ENCODE data around the gene ADGRA1.
"Not testable (repeated sequence)": the region's sequence is repeated elsewhere in the genome, so short reads cannot be mapped to it uniquely, and the experiment has no call there.

The ADGRA1 gene

GRCh38 chr10:133131734-133132472, 44.2 kb downstream of the ADGRA1 start:
- H3K36me3 Mint-ChIP-seq, result no peaks in the 10 kb centered on the region
- no peaks in the 10 kb centered on the region for H3K9me3 Mint-ChIP-seq
- no peaks in the 10 kb centered on the region for H3K27me3 Mint-ChIP-seq
- peak in 1 of 2 donors; percentile 14 for ATAC-seq (replicated peaks)
- H3K4me1 Mint-ChIP-seq, result peaks cover 13 to 14% of the 10 kb centered on the region in 2 donors
- no peak for DNase-seq
- H3K4me3 Mint-ChIP-seq, result no peak overlapping the region
- no peak overlapping the region for H3K27ac Mint-ChIP-seq

GRCh38 chr10:133132473-133133291, 45.0 kb downstream of the ADGRA1 start:
- peaks cover 13 to 14% of the 10 kb centered on the region in 2 donors for H3K4me1 Mint-ChIP-seq
- DNase-seq (no peak), ATAC-seq (replicated peaks) (no peak)
- no peak overlapping the region for H3K4me3 Mint-ChIP-seq
- no peak overlapping the region for H3K27ac Mint-ChIP-seq
- H3K36me3 Mint-ChIP-seq, result no peaks in the 10 kb centered on the region
- H3K27me3 Mint-ChIP-seq, result no peaks in the 10 kb centered on the region
- no peaks in the 10 kb centered on the region for H3K9me3 Mint-ChIP-seq

GRCh38 chr10:133133471-133134231, 45.9 kb downstream of the ADGRA1 start:
- peaks cover 13 to 14% of the 10 kb centered on the region in 2 donors for H3K4me1 Mint-ChIP-seq
- no peaks in the 10 kb centered on the region for H3K36me3 Mint-ChIP-seq
- no peaks in the 10 kb centered on the region for H3K9me3 Mint-ChIP-seq
- ATAC-seq (replicated peaks) (no peak), DNase-seq (no peak)
- no peaks in the 10 kb centered on the region for H3K27me3 Mint-ChIP-seq
- H3K4me3 Mint-ChIP-seq, result no peak overlapping the region
- H3K27ac Mint-ChIP-seq, result no peak overlapping the region

GRCh38 chr10:133134411-133135115, 46.8 kb downstream of the ADGRA1 start:
- H3K36me3 Mint-ChIP-seq, result no peaks in the 10 kb centered on the region
- H3K27me3 Mint-ChIP-seq, result no peaks in the 10 kb centered on the region
- H3K9me3 Mint-ChIP-seq, result no peaks in the 10 kb centered on the region
- ATAC-seq (replicated peaks), result peak in 1 of 2 donors; percentile 31
- H3K4me1 Mint-ChIP-seq, result peaks cover 13 to 14% of the 10 kb centered on the region in 2 donors
- H3K4me3 Mint-ChIP-seq, result no peak overlapping the region
- no peak for DNase-seq
- no peak overlapping the region for H3K27ac Mint-ChIP-seq

- peaks cover 13 to 14% of the 10 kb centered on the region in 2 donors for H3K4me1 Mint-ChIP-seq
- no peak overlapping the region for H3K27ac Mint-ChIP-seq
Measured at GRCh38 chr10:133135116-133135465, 47.4 kb downstream of the ADGRA1 start.

GRCh38 chr10:133137486-133138145, 49.9 kb downstream of the ADGRA1 start:
- H3K27me3 Mint-ChIP-seq, result peaks cover 10 to 20% of the 10 kb centered on the region in 2 donors
- not testable (repeated sequence) for DNase-seq; ATAC-seq (replicated peaks); H3K9me3 Mint-ChIP-seq; H3K27ac Mint-ChIP-seq; H3K4me1 Mint-ChIP-seq; H3K4me3 Mint-ChIP-seq; H3K36me3 Mint-ChIP-seq

More at GRCh38 chr10:133135116-133135465, 47.4 kb downstream of the ADGRA1 start:
- DNase-seq, result no peak
- Mint-ChIP-seq H3K4me3 (no peak overlapping the region), H3K36me3 (no peaks in the 10 kb centered on the region), H3K9me3 (no peaks in the 10 kb centered on the region), H3K27me3 (no peaks in the 10 kb centered on the region)
- ATAC-seq (replicated peaks), result peak in 1 of 2 donors; percentile 25

GRCh38 chr10:133139551-133140065, 51.9 kb downstream of the ADGRA1 start:
- Mint-ChIP-seq H3K9me3 (no peaks in the 10 kb centered on the region), H3K4me1 (peaks cover 11 to 18% of the 10 kb centered on the region in 2 donors), H3K36me3 (no peaks in the 10 kb centered on the region), H3K4me3 (no peak overlapping the region), H3K27me3 (peaks cover 14 to 27% of the 10 kb centered on the region in 2 donors), H3K27ac (no peak overlapping the region)
- no peak for ATAC-seq (replicated peaks)
- DNase-seq, result no peak

GRCh38 chr10:133140417-133141143, 52.9 kb downstream of the ADGRA1 start:
- DNase-seq, result no peak
- H3K27ac Mint-ChIP-seq, result no peak overlapping the region
- no peak overlapping the region for H3K4me3 Mint-ChIP-seq
- H3K27me3 Mint-ChIP-seq, result peaks cover 23 to 34% of the 10 kb centered on the region in 2 donors
- H3K4me1 Mint-ChIP-seq, result peaks cover 7 to 14% of the 10 kb centered on the region in 2 donors
- ATAC-seq (replicated peaks), result no peak
- no peaks in the 10 kb centered on the region for H3K9me3 Mint-ChIP-seq
- no peaks in the 10 kb centered on the region for H3K36me3 Mint-ChIP-seq

- no peak overlapping the region for H3K27ac Mint-ChIP-seq
- H3K36me3 Mint-ChIP-seq, result no peaks in the 10 kb centered on the region
- H3K27me3 Mint-ChIP-seq, result peaks cover 25 to 38% of the 10 kb centered on the region in 2 donors
- no peaks in the 10 kb centered on the region for H3K9me3 Mint-ChIP-seq
- H3K4me3 Mint-ChIP-seq, result no peak overlapping the region
- H3K4me1 Mint-ChIP-seq, result peaks cover 7 to 14% of the 10 kb centered on the region in 2 donors
- DNase-seq (no peak), ATAC-seq (replicated peaks) (no peak)
Measured at GRCh38 chr10:133141144-133141957, 53.6 kb downstream of the ADGRA1 start.

GRCh38 chr10:133141958-133142340, 54.2 kb downstream of the ADGRA1 start:
- Mint-ChIP-seq H3K27ac (no peak overlapping the region), H3K27me3 (peaks cover 31 to 44% of the 10 kb centered on the region in 2 donors), H3K4me3 (no peak overlapping the region), H3K9me3 (peaks cover 3 to 4% of the 10 kb centered on the region in 2 donors), H3K36me3 (peaks cover 0 to 3% of the 10 kb centered on the region in 2 donors), H3K4me1 (peaks cover 7 to 14% of the 10 kb centered on the region in 2 donors)
- no peak for DNase-seq
- no peak for ATAC-seq (replicated peaks)

GRCh38 chr10:133142523-133143199, 54.9 kb downstream of the ADGRA1 start:
- DNase-seq (no peak), ATAC-seq (replicated peaks) (no peak)
- no peak overlapping the region for H3K27ac Mint-ChIP-seq
- peaks cover 3 to 5% of the 10 kb centered on the region in 2 donors for H3K36me3 Mint-ChIP-seq
- H3K4me1 Mint-ChIP-seq, result peaks cover 7 to 14% of the 10 kb centered on the region in 2 donors
- peaks cover 37 to 51% of the 10 kb centered on the region in 2 donors for H3K27me3 Mint-ChIP-seq
- no peak overlapping the region for H3K4me3 Mint-ChIP-seq
- peaks cover 4 to 9% of the 10 kb centered on the region in 2 donors for H3K9me3 Mint-ChIP-seq

- DNase-seq (no peak), ATAC-seq (replicated peaks) (no peak)
- H3K27ac Mint-ChIP-seq, result no peak overlapping the region
- H3K9me3 Mint-ChIP-seq, result peaks cover 4 to 9% of the 10 kb centered on the region in 2 donors
- H3K4me1 Mint-ChIP-seq, result peaks cover 7 to 14% of the 10 kb centered on the region in 2 donors
- H3K27me3 Mint-ChIP-seq, result peaks cover 42 to 56% of the 10 kb centered on the region in 2 donors
- H3K4me3 Mint-ChIP-seq, result no peak overlapping the region
- peaks cover 3 to 7% of the 10 kb centered on the region in 2 donors for H3K36me3 Mint-ChIP-seq
Measured at GRCh38 chr10:133143200-133143533, 55.4 kb downstream of the ADGRA1 start.
